AG20443 (cell line): ENCODE data around the gene ERI3.
A peak's percentile ranks its signal among the peaks of the same experiment; 100 is the strongest.

ENCODE experiments used
- DNase-seq: peaks from one replicate; pipeline ENCODE4 v3.0.0; 2012; ENCODE audit warnings: low spot score, mixed read lengths

The ERI3 gene

DNA sequence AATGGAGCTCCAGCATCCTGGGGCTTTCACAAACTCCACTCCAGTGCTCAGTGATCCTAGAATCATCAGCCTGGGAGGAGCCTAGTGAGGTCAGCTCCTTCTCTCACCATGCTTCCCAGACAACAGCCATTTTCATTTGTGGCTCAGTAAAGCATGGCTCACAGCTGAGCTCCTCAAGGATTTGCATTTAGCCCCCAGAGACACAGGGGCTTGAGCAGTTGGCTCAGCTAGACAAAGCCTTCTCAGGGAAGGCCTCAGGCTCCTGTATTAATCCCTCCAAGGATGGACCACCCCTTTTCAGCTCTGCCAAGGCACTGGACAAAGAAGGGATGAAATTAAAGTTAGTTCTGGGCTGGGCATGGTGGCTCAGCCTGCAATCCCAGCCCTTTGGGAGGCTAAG, 39.5 kb downstream of the ERI3 start:
- DNase-seq = no peak

DNA sequence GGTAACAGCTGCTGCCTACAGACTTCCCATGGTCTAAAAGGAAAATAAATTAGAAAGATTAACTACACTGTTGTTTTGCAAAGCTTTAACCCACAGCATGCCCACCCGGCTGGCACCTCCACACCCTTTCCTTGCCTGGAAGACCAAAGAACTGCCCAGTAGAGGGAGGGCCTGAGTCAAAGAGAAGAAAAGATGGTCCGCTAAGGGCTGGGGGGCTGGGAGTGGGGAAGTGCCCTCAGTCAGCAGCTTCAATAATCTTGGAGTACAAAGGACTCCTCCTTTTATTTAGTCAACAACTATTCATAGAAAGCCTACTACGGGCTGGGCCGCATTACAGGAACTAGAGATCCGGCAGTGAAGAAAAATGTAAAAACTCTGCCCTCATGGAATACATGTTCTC, 40.6 kb downstream of the ERI3 start:
- no peak for DNase-seq

DNA sequence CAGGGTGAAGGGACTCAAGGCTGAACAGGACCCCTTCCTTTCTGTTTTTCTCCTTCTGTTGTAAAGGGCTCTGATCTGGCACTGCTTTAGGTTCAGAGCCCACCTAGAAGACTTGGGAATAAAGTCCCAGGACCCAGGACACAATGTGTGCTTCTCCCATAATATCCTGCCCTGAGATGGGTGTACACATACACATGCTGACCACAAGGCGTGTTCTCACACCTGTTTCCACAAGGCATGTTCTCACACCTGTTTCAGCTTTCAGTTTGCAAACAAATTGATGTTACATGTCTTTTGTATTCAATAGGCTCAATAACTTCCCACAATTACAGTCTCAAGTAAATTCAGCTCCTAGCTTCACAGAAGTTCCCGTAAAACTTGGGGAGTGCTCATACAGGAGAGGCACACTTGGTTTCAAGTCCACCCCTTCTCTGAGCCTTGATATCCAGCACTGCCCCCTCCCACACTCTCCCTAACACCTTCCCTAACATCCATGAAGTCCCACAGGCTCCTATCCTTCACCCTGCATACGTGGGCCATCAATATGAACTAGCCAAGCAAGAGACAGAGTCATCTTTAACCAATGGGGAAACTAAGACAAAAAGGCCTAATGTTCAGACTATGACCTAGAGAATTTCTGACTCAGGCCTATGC, 41.7 kb downstream of the ERI3 start:
- no peak for DNase-seq

DNA sequence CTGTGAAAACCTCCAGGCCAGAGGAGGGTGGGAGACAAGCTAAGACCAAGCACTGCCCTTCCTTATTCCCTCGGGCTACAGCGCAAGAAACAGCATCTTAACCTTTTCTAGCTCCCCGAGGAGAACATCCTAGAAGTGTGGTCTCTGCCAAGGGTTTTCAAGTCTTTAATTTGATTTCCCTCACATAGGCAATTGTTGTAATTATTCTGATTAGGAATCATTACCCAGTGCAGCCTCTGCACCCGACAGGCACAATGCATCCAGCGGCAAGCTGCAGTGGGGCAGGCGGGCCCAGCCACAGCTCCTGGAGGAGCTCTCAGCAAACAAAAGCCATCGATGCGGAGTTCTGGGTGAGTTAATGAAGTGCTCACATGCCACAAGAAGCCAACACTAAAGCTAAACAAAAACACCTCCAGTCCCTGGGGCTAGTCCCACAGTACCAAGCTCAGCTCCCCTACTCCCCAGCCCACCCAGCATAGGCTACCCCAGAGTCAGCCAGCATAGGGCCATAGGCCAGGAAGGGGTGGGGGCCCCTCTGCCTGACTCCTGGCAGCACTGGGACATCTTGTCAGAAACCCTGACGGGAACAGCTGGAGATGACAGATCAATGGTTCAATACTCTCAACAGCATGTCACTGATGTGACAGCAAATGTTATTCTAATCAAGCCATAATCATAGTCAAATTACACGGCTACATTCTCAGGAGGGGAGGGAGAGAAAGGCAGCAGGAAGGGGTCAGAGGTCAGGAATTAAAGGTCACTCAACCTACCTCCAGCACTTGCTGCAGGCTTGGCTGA, 42.5 kb downstream of the ERI3 start:
- no peak for DNase-seq

DNA sequence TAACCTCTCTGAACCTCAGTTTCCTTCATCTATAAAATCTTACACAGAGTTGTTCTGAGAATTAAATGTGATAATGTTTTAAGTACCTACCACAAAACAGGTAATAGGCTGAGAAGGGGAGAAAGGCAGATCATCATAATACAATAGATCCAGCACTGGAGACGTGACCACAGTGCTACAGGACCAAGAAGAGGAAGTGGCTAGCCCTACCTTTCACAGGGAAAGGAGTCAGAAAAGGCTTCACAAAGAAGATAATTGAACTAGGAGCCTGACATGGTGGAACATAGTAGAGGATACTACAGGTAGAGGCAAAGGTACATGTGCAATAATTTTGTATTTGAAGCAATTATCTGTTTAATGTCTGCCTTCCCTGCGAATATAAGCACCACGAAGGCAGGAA, 45.1 kb downstream of the ERI3 start:
- no peak for DNase-seq

DNA sequence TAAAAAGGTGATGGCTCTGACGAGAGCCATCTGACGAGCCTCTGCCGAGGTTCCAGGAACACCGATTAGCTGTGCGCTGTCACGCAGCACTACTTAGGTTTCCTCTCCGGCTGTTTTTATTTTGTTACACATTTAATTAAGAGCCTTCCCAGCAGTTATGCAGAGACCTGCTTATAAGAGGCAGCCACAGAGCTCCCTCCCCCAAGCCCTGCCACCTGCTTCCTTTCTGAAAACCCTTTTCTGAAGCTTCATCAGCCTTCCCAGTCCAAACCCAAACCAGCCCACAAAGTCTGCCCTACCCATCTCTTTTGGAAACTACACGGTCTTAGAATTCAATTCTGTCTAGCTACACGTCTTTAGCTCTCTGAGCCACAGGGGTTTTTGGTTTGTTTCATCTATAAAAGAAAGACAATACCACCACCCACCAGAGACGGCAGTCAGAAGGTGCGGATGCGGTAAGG, 49.1 kb downstream of the ERI3 start:
- no peak for DNase-seq

DNA sequence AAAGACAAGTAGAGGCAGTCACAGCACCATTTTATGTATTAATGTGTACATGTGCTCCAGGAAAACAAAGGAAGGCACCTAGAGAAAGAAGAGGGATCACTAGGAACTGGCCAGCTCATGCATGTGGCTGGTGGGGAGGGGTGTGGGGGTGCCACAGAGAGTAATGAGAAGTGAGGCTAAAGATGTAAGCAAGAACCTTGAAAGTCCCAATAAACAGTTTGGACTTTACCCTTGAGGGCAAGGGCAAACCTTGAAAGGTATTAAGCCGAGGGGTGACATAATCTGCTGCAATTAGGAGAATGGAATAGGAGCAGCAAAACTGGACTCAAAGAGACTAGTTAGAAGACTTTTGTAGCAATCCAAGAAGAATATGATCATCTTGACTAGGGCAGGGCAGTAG, 51.5 kb downstream of the ERI3 start:
- DNase-seq = no peak

DNA sequence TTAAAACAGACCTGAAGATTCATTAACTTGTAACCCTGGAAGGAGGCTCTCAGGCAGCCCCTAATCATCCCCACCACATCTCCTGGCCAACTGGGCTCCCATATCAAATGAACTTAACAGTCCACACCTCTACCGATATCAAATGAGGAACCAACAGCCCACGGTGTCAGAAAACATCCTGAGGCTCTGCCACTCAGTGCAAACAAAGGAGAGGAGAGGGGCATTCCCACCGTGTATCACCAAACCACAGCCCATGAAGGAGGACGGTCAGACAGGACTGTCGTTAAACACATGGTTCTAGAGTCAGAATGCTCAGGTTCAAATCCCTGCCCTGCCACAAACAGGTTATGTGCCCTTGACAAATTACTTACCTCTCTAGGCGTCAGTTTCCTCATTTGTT, 52.5 kb downstream of the ERI3 start:
- DNase-seq = no peak

DNA sequence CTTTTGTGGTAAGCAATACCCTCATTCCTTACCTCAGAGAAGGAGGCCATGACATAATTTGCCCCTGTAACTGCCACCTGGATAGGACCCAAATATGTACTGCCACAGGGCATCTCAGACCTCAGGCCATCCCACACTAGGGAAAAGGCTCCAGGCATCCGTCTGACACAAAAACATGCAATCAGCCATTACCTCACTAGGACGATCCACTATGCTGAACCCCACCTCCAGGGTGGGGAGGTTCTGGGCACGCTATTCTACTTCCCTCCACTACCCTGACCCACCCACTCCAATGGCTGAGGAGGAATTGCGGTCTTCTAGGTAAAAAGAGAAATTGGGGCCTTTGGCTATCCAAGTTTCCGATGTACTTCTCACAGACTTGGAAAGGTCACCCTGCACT, 53.6 kb downstream of the ERI3 start:
- no peak for DNase-seq

DNA sequence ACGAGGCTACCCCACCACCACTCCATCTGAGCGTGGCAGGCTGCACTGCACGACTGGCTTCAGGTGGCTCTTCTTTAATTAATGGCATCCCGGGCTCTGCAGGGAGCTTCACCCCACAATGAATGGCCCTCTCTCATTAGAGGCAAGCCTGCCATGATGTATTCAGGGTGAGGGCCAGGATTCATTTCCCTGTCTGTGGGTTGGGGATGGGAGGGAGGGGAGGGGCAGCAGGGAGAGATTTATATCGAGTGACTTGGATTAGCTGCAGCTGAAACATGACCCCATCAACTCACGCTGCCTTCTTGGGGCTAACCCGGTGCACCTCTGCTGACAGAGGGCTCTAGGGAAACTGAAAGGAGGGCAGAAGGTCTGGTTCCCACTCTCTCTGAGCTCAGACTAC, 54.2 kb downstream of the ERI3 start:
- no peak for DNase-seq

DNA sequence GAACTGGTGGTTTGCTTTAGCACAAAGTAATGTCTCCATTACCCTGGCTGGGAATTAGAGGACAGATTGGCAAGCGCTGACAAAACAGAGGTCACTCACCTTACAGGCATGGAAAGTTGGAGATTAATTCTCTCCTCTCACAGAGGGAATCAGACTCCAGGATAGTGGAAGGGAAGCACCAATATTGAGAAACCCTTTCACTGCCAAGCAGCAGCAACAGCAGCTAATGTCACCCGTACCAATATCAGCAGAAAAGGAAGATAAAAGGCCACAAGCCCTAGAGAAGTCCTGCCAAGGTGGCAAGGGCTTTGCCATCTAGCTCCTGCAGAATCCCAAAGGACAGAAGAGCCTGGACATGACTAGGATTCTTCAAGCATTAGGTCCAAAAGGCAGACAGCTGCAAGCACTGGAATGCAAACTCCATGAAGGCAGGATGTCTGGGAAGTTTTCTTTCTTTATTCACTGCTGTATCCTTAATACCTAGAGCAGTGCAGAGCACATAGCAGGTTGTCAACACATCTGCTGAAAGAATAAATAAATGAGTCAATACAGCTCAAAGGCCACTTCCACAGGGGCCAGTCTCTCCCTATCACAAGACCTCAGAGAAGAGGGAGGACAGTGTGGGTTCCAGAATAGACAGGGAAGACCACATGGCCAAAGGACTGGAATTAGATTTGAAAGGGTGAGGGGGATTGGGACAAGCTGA, 57.2 kb downstream of the ERI3 start:
- no peak for DNase-seq

DNA sequence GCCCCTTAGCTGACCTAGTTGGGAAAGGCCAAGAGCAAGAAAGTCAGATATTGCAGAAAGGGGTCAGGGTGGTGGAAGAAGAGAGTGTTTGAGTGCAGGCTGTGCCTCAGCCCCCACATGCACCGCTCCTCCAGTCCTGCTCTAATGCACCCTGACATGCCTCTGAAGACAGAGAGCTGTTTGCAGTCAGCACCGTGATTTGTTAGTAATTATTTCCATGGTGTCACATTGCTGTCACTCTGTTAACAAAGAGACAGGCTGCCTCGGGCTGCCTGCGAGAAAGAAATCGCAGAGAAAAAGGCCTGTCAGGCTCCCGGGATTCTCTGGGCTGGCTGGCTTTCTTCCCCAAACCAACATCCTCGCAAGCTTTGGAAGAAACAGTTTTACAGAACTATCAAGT, 58.3 kb downstream of the ERI3 start:
- no peak for DNase-seq

DNA sequence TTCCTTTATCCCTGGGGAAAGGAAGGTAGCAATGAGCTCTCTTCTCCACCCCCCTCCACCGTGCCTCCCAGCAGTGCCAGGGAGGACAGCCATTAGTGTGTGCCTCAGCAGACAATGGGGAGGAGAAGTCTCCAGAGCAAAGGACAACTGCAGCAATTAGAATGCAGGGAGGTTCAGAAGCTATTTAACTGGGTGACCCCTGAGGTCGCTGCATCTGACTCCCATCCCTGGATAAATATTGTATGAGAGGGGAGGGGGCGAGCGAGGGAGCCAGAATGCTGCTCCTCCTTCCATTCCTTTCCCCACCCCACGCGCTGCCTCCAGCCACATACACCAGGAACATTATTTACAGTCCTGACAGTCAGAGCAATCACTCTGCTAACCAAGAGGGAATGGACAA, 59.0 kb downstream of the ERI3 start:
- DNase-seq = no peak

DNA sequence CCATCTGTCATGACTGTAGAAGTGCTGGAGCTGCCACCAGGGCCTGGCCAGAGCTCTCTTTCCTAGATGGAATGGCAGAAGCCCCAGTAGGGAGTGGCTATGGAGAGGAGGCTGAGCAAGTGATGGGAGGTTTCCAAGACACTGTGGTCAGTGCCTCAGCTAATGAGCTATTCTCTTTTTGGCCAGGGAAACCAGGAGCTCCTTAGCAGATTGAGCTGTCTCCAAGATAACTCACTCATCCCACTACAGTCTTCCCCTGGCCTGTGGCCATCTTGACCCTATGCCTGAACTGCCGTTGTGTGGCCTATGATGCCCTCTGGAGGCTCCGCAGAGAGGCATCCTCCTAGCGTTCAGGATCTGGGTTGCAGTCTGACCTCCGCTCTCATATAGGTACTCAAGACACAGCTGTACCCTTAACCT, 60.5 kb downstream of the ERI3 start:
- DNase-seq = peak; percentile 97

DNA sequence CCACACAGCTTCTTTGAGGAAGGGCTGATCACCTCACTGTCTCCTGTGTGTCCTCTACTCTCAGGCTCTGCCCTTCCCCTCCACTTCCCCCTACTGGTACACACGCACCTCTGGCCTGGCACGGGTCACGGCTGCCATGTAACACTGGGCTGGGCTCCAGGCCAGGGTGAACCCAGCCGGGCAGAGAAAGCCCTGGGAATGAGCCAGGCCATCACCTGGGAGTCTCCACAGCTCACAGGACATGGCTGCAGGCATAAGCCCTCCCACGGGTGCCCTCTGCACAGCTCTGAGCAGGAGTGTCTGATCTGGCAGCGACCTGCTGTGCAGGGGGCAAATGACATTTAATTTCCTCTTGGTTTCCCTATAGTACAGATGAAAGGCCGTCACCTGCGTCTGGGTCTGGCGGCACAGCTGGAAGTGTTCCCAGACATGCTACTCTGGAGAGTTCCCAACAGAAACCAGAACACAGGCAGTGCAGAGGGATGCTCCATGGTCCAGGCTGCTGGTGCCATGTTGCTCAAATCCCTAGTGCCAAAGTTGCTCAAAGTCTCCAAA, 61.2 kb downstream of the ERI3 start:
- DNase-seq = no peak

DNA sequence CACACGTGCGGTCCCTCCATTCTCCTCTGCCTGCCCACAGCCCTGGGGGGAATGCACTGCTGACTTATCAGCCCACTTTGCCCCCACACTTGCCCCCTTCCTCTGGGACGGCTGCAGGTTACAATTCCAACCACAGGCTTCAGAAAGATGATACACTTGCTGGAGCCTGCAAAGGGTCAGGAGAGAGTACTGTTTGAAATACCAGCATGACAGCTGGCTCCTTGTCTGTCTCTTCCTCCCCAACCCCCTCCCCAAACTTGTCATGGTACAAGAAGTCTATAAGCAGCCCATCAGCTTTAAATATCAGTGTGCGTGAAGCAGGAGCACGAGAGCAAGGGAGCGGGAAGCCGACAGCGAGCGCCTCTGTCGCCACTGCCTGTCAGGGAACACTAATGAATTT, 62.4 kb downstream of the ERI3 start:
- no peak for DNase-seq

DNA sequence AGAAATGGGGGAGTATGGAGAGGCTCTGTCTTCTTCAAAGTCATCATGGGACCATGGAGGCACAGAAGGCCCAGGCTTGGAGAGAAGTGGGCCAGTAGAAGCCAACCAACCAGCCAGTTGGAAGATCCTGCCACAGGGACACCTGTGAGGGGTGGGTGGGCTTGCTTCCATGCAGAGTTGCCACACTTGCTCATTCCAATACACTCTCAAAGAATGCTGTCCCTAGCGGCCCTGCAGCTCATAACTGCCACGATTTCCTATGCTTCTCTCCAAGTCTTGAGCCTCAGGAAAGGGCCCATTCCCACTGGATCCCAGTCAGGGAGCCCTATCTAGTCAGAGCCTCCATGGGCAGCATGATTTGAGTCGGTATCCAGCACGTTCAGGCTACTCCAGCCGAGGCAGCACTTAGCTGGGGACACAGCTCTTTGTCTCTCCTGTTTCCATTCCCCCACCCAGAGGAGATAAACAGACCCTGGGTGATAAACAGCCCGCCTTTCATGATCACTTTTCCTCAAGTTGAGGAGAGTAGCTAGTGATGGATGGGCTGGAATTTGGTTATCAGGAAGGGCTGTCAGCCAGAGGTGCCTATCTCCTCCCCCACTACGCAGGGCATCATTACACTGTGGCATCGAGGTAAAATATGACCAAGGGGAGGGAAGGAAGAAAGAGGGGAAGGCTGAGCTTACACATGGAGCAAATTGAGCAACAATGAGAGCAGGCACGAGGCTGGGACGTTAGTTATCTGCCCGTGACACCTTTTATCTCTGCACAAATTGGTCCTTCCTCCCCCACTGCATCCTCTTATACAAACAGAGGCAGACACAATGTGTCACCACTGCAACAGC, 64.6 kb downstream of the ERI3 start:
- no peak for DNase-seq

DNA sequence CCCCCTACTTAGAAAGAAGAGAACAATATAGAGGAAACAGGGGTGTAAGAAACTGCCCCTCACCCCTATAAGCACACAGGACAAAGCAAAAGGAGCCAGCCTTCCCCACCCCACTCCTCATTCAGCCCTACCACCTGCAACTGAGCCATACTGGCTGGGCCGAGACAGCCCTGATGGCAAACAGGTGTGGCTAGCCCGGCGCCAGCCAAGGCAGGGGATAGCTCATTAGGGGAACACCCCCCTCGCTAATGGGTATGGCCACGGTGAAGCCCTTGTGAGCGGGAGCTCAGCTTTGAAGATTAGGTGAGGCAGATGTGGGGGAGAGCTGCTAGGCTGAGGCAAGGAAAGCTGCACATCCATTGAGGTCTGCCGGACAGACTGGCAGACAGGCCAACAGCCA, 65.5 kb downstream of the ERI3 start:
- DNase-seq = no peak

DNA sequence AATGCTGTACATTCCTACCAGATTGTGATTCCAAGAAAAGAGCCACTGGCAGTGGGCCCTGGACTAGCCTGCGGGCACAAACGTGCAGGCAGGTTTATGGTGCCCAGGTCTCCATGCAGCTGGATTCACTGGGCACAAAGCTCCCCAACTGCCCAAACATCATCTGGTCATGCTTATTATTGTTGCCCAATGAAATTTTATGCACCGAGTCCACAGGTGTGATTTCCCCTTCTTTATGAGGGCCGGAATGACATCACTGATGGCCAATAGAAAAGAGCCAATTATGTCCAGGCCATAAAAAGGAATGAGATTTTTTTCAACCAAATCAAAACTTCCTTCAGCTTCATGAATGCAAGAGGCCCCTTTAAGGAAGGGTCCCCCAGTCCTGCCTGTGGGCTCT, 66.2 kb downstream of the ERI3 start:
- no peak for DNase-seq

DNA sequence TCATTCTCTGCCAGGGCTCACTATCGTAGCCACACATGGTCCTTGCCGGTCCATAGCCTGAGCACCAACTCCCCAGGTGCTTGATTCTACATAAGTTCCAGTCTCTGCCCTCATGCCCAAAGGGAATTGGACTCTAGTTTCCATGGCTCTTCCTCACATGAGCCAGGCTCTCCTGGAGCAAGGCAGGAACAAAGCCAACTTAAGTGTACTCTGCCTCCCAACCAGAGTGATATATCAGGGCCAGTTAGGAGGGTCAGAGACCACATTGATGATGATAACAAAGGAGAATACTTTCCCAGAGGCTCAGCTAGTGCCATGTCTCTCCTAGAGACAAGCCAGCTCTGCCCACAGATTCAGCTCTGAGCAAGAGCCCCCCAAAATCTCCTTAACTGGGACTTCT, 70.9 kb downstream of the ERI3 start:
- no peak for DNase-seq

DNA sequence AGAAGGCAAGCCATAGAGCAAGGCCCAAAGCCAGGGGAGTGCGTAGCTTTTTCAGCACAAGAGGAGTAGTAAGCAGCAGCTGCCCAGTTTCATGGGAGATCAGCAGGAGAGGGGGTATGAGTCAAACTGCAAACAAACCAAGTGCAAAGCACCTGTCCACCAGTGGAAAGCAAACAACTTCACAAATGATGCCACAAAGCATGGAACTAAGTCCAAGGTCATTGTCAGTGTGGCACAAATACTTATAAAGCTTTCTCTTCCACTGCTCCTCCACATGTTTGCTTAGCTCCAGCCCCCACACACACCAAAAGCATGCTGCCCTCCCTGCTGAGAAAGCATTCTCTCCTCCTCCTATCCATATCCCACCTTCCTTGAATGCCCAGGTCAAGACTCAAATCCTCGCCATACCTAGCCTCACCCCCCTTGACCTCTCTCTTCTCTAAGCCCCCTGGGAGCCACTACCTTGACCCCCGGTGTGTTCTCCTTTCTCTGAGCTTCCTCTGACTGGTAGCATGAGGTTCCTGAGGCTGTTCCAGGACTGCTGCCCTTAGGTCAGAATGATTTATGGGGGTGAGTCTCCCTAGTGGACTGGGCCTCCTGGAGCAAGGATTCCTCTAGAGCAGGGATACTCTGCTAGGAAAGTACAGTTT, 71.4 kb downstream of the ERI3 start:
- no peak for DNase-seq
